ENCODE measurements around the gene ZKSCAN8. TPM values are rescaled to one million over a fixed set of nuclear protein-coding genes. Genes with fewer than 3 reads are reported as not detected.
"Not testable (repeated sequence)": the region's sequence is repeated elsewhere in the genome, so short reads cannot be mapped to it uniquely, and the experiment has no call there.

Gene ZKSCAN8
- 18.1 TPM for total RNA-seq

DNA sequence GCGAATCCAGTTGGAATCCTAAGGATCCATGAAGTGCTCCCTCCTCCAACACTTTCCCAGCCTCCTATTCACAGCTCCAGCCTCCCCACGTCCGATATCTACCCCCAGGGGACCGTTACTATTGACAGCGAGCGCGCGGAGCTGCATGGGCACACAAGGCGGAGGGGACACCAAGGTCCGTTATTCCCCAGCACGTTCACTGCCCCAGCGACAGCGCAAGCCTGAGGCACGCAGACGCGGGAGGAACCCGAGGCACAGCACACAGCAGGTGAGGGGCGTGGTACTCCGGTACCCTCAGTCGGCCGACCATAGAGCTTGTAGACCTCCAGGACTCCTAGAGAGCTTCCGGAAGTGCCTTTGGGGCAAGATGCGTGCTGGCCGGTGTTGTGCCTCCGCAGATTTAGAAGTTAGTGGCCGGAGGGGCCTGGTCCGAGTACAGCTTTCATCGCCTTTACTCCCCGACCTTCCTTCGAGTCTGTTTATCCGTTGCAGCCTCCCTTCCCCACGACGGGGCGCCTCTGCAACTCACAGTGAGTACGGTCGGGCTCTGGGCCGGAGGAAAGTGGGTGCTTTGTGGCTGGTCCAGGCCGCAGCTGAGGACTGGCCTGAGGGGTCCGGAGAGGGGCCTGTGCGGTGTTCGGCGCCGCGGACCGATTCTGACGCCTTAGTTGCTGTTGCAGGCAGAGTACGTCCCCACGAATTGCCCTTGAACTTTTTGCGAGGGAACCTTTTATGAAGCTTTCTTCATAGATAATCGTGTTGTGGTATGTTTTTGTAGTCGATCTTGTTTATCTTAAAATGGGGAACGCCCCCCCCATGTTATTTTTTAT lies at the start of gene ZKSCAN8:
Gene ZKSCAN8 (plus strand): TSS at position 384 of the 830 bp plus-strand sequence. CDS start 6,525 bp downstream, outside the sequence.
- peak; percentile 76 for DNase-seq

GRCh38 chr6:28102222-28102621 lies 39.5 kb upstream of the ZKSCAN8 start:
- DNase-seq: not testable (repeated sequence)

GRCh38 chr6:28102699-28103098 lies 39.0 kb upstream of the ZKSCAN8 start:
- not testable (repeated sequence) for DNase-seq

- peak; percentile 72 for DNase-seq
Measured at GRCh38 chr6:28104392-28105244, 37.1 kb upstream of the ZKSCAN8 start.

- no peak for DNase-seq
Measured at GRCh38 chr6:28105245-28105639, 36.4 kb upstream of the ZKSCAN8 start.

- no peak for DNase-seq
Measured at GRCh38 chr6:28107506-28107905, 34.2 kb upstream of the ZKSCAN8 start.

DNA sequence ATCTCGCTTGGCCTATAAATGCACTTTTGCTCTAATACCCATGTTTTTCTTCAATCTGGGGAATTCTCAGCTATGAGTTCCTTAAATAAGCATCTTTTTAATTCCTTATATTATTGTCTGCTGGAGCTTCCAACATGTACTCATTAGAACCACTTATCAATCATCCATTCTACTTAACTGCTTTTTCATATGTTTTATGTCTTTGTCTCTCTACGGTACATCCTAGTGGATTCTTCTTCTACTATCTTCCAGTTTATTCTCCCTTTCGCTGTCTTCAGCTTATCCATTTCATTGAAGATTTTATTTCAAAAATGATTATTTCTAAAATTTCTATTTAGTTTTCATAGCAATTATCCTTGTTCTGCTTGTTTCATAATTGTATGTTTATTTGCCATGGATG lies 29.7 kb upstream of the ZKSCAN8 start:
- DNase-seq: no peak

GRCh38 chr6:28115799-28116198 lies 25.9 kb upstream of the ZKSCAN8 start:
- DNase-seq: no peak

DNA sequence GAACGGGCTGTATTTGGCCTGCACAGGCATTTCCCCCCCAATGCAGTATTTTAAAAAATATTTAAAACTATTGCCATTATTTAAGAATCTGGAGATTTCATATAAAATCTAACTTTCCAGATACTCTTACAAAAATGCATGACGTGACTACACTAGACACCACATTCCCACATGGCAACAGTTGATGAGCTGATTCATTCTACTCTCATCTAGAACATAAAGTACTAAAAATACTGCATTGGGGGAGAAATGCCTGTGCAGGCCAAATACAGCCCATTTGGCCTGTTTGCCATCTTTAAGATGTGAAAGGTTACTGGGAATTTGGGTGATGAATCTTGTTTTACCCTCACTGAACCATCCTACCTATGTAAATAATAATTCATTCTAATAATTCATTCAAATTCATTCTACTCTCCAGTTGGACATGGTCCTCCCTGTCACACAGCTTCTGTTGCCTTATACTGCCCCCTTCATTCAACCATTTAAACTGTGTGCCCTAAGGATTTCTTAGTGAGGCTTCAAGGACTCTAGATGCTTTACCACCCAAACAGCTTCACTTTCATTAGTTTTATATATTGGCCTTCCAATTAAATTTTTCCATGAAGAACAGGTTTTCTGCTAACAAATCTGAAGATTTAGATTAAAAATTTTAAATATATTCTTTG lies 24.2 kb upstream of the ZKSCAN8 start:
- DNase-seq: no peak

- no peak for DNase-seq
Measured at GRCh38 chr6:28118217-28118616, 23.5 kb upstream of the ZKSCAN8 start.

- no peak for DNase-seq
Measured at GRCh38 chr6:28121876-28122275, 19.8 kb upstream of the ZKSCAN8 start.

GRCh38 chr6:28122283-28122682 lies 19.4 kb upstream of the ZKSCAN8 start:
- DNase-seq: not testable (repeated sequence)

- DNase-seq: peak; percentile 26
Measured at GRCh38 chr6:28124350-28124970, 17.2 kb upstream of the ZKSCAN8 start, which contains the start of gene ZSCAN16. Gene ZSCAN16, plus strand, starts transcription at chr6:28124609. Its CDS starts 835 bp downstream, at chr6:28125444.

DNA sequence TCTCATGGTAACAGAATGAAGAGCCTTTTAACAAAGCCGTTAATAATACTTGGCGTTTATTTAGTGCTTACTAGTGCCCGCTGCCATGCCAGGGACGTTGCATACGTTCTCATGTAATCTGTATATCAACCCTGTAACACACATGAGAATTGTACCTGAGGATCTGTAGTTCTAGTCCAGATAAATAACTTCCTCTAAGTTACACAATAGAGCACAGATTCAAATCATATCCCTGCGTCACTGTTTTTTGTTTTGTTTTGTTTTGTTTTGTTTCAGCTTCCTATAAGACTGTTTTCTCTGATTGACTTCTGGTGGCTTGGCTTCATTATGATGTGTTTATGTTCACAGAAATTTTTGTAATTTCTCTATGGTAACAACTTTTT lies 16.7 kb upstream of the ZKSCAN8 start:
- no peak for DNase-seq

DNA sequence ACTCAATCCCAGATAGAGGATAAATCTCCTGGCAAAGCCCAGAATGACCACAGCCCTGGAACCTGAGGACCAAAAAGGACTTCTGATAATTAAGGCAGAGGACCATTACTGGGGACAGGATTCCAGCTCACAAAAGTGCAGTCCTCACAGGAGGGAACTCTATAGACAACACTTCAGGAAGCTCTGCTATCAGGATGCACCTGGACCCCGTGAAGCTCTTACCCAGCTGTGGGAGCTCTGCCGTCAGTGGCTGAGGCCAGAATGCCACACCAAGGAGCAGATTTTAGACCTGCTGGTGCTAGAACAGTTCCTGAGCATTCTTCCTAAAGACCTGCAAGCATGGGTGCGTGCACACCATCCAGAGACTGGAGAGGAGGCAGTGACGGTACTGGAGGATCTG lies 16.3 kb upstream of the ZKSCAN8 start:
- no peak for DNase-seq

DNA sequence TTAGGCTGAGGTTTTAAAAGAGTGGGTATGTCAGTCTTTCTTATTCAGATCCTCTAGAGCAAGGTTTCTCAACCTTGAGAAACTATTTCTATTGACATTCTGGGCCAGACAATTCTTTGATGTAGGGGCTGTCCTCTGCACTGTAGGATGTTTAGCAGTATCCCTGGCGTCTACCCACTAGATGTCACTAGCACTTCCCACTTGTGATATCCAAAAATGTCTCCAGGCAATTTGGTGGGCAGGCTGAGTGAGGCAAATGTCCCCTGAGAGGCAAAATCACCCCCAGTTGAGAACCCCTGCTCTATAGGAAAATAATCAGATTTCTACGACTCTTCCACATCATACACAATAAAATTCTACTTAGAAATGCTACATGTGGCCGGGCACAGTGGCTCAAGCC lies 7.7 kb upstream of the ZKSCAN8 start:
- DNase-seq: peak; percentile 2

GRCh38 chr6:28134716-28135115 lies 7.0 kb upstream of the ZKSCAN8 start:
- DNase-seq: no peak

- DNase-seq: no peak
Measured at GRCh38 chr6:28135393-28135792, 6.3 kb upstream of the ZKSCAN8 start.

- DNase-seq: peak; percentile 87
Measured at GRCh38 chr6:28136585-28137504, 4.8 kb upstream of the ZKSCAN8 start.

- DNase-seq: peak; percentile 13
Measured at GRCh38 chr6:28137505-28137981, 4.1 kb upstream of the ZKSCAN8 start.

All from skin of body (tissue), 2 donors.